Neural crest cell (in vitro differentiated cells): ENCODE results near the gene FAM209A. TPM values are rescaled to one million over a fixed set of nuclear protein-coding genes. Genes with fewer than 3 reads are reported as not detected.

Experiments used
- DNase-seq: peaks from one replicate; pipeline ENCODE4 v3.0.0; 2021; ENCODE audit warnings: low read depth, mixed read lengths, low spot score
- H3K27ac Mint-ChIP-seq: one replicate; pipeline ENCODE4 v1.8.0; 2021; ENCODE audit warnings: mild to moderate bottlenecking, mixed read lengths; ENCODE audit not compliant: unreplicated experiment
- H3K27me3 Mint-ChIP-seq: 2 replicates; pipeline ENCODE4 v1.8.0; 2021; ENCODE audit warnings: low read depth, mild to moderate bottlenecking, mixed read lengths
- H3K36me3 Mint-ChIP-seq: 2 replicates; pipeline ENCODE4 v1.8.0; 2021; ENCODE audit warnings: low read depth, mild to moderate bottlenecking, mixed read lengths
- H3K4me1 Mint-ChIP-seq: 2 replicates; pipeline ENCODE4 v1.8.0; 2021; ENCODE audit warnings: mixed read lengths
- H3K4me3 Mint-ChIP-seq: one replicate; pipeline ENCODE4 v1.8.0; 2021; ENCODE audit warnings: mild to moderate bottlenecking, mixed read lengths
- H3K9me3 Mint-ChIP-seq: 2 replicates; pipeline ENCODE4 v1.8.0; 2021; ENCODE audit warnings: mixed read lengths
- CTCF ChIP-seq: fragments of 200-600 bp; sonication (generic); conservative IDR thresholded peaks from 2 replicates; pipeline ENCODE4 v1.5.0; 2021; ENCODE audit warnings: antibody characterized with exemption, mild to moderate bottlenecking
- total RNA-seq: library from RNA; stranded (reverse); gene quantifications from 2 replicates; pipeline ENCODE4 v1.2.1, GENCODE V29; 2021

FAM209A gene
- total RNA-seq, 1 donor from 2014 or later: 0.42 TPM

GRCh38 chr20:56517211-56517610 lies 7.3 kb upstream of the FAM209A start:
- Mint-ChIP-seq H3K27me3 (no peaks in the 10 kb centered on the region), H3K27ac (no peak overlapping the region), H3K4me3 (no peak overlapping the region), H3K9me3 (peaks cover 8% of the 10 kb centered on the region), H3K36me3 (peaks cover 29% of the 10 kb centered on the region), H3K4me1 (no peaks in the 10 kb centered on the region)
- no peak for DNase-seq
- no peak for TF ChIP-seq CTCF

- H3K36me3 Mint-ChIP-seq: peaks cover 29% of the 10 kb centered on the region
Measured at GRCh38 chr20:56517641-56518040, 6.9 kb upstream of the FAM209A start.

GRCh38 chr20:56518126-56518525 lies 6.4 kb upstream of the FAM209A start:
- Mint-ChIP-seq H3K4me3 (no peak overlapping the region), H3K4me1 (no peaks in the 10 kb centered on the region), H3K27ac (no peak overlapping the region), H3K27me3 (no peaks in the 10 kb centered on the region), H3K9me3 (peaks cover 8% of the 10 kb centered on the region), H3K36me3 (peaks cover 29% of the 10 kb centered on the region)
- TF ChIP-seq CTCF: no peak
- no peak for DNase-seq

More at GRCh38 chr20:56517641-56518040, 6.9 kb upstream of the FAM209A start:
- DNase-seq: no peak
- Mint-ChIP-seq H3K4me3 (no peak overlapping the region), H3K9me3 (peaks cover 8% of the 10 kb centered on the region), H3K27me3 (no peaks in the 10 kb centered on the region), H3K27ac (no peak overlapping the region), H3K4me1 (no peaks in the 10 kb centered on the region)
- TF ChIP-seq CTCF: no peak

- DNase-seq: no peak
- H3K27me3 Mint-ChIP-seq: no peaks in the 10 kb centered on the region
- no peak for TF ChIP-seq CTCF
- peaks cover 8% of the 10 kb centered on the region for H3K9me3 Mint-ChIP-seq
- H3K27ac Mint-ChIP-seq: no peak overlapping the region
- H3K36me3 Mint-ChIP-seq: peaks cover 29% of the 10 kb centered on the region
- H3K4me1 Mint-ChIP-seq: no peaks in the 10 kb centered on the region
- H3K4me3 Mint-ChIP-seq: no peak overlapping the region
Measured at GRCh38 chr20:56518721-56519398, 5.7 kb upstream of the FAM209A start.

- Mint-ChIP-seq H3K36me3 (peaks cover 29% of the 10 kb centered on the region), H3K27me3 (no peaks in the 10 kb centered on the region), H3K9me3 (peaks cover 8% of the 10 kb centered on the region), H3K27ac (no peak overlapping the region), H3K4me1 (no peaks in the 10 kb centered on the region), H3K4me3 (no peak overlapping the region)
- no peak for TF ChIP-seq CTCF
- no peak for DNase-seq
Measured at GRCh38 chr20:56519551-56519950, 5.0 kb upstream of the FAM209A start.
